Loucy (cell line): Measurements from ENCODE around the gene ADAM8.

Experiments used
- H2AFZ ChIP-seq: fragments of 200-600 bp; sonication (generic); 2 replicates; pipeline ENCODE4 v1.6.0; 2016; ENCODE audit warnings: antibody characterized with exemption, mild to moderate bottlenecking, low read length, moderate library complexity
- H3F3A ChIP-seq: fragments of 200-600 bp; 2 replicates; pipeline ENCODE4 v1.6.0; 2016; ENCODE audit warnings: antibody characterized with exemption, low read depth, mild to moderate bottlenecking
- H3K27me3 ChIP-seq: fragments of 200-600 bp; sonication (generic); 2 replicates; pipeline ENCODE4 v1.6.1; 2014; ENCODE audit warnings: low read length, mild to moderate bottlenecking; ENCODE audit not compliant: insufficient read depth, poor library complexity, severe bottlenecking
- H3K36me3 ChIP-seq: fragments of 200-600 bp; sonication (generic); 2 replicates; pipeline ENCODE4 v1.6.1; 2016; ENCODE audit warnings: low read length; ENCODE audit not compliant: insufficient read depth
- H3K4me1 ChIP-seq: fragments of 200-600 bp; sonication (generic); 2 replicates; pipeline ENCODE4 v1.5.1; 2014; ENCODE audit warnings: low read length, mild to moderate bottlenecking; ENCODE audit not compliant: insufficient read depth, poor library complexity, severe bottlenecking
- H3K4me2 ChIP-seq: fragments of 200-600 bp; sonication (generic); 2 replicates; pipeline ENCODE4 v1.6.0; 2014; ENCODE audit warnings: antibody characterized with exemption, low read length, low read depth, mild to moderate bottlenecking; ENCODE audit not compliant: poor library complexity, severe bottlenecking
- H3K4me3 ChIP-seq: fragments of 200-600 bp; sonication (generic); 2 replicates; pipeline ENCODE4 v1.5.1; 2014; ENCODE audit warnings: low read length, mild to moderate bottlenecking, mixed read lengths; ENCODE audit not compliant: poor library complexity, severe bottlenecking
- H3K79me2 ChIP-seq: fragments of 200-600 bp; sonication (generic); 2 replicates; pipeline ENCODE4 v1.6.1; 2014; ENCODE audit warnings: low read length; ENCODE audit not compliant: insufficient read depth
- H3K9ac ChIP-seq: fragments of 200-600 bp; sonication (generic); 2 replicates; pipeline ENCODE4 v1.6.0; 2014; ENCODE audit warnings: mild to moderate bottlenecking, low read depth, low read length, moderate library complexity; ENCODE audit not compliant: poor library complexity, severe bottlenecking
- H3K9me2 ChIP-seq: fragments of 200-600 bp; sonication (generic); replicated peaks from 2 replicates; pipeline ENCODE4 v1.6.1; 2016; ENCODE audit warnings: low read depth, low read length, mixed read lengths
- H3K9me3 ChIP-seq: fragments of 200-600 bp; sonication (generic); 2 replicates; pipeline ENCODE4 v1.6.1; 2014; ENCODE audit warnings: mild to moderate bottlenecking, antibody characterized with exemption, low read length, low read depth; ENCODE audit not compliant: insufficient read depth
- H4K20me1 ChIP-seq: fragments of 200-600 bp; sonication (generic); 2 replicates; pipeline ENCODE4 v1.6.0; 2014; ENCODE audit warnings: antibody characterized with exemption, low read length, mild to moderate bottlenecking; ENCODE audit not compliant: insufficient read depth, poor library complexity, severe bottlenecking
- EZH2phosphoT487 ChIP-seq: fragments of 200-600 bp; IDR thresholded peaks from 2 replicates; pipeline ENCODE4 v1.6.1; 2018; ENCODE audit warnings: antibody characterized with exemption, mild to moderate bottlenecking, moderate library complexity, borderline replicate concordance
- TF ChIP-seq, protein P1 (sequence below): fragments of 200-600 bp; sonication (generic); conservative IDR thresholded peaks from 2 replicates; pipeline ENCODE4 v1.5.1; 2014; ENCODE audit warnings: mild to moderate bottlenecking, antibody characterized with exemption, low read length

ADAM8 gene

DNA sequence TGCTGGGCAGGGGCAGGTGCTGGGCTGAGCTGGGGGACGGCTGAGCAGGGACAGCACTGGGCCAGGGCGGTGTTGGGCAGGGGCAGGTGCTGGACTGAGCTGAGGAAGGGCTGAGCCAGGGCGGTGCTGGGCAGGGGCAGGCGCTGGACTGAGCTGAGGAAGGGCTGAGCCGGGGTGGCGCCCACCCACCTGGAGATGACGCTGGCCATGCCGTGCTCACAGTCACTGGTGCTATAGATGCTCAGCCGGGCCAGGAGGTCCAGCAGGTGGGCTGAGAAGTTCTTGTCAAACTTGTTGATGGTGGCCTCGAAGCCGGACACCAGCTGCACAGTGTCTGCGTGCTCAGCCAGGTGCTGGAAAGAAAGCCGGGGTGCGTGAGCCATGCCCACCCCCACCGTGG lies 4.4 kb upstream of the ADAM8 start:
- TF ChIP-seq EZH2phosphoT487: no peak
- TF ChIP-seq, protein P1, sequence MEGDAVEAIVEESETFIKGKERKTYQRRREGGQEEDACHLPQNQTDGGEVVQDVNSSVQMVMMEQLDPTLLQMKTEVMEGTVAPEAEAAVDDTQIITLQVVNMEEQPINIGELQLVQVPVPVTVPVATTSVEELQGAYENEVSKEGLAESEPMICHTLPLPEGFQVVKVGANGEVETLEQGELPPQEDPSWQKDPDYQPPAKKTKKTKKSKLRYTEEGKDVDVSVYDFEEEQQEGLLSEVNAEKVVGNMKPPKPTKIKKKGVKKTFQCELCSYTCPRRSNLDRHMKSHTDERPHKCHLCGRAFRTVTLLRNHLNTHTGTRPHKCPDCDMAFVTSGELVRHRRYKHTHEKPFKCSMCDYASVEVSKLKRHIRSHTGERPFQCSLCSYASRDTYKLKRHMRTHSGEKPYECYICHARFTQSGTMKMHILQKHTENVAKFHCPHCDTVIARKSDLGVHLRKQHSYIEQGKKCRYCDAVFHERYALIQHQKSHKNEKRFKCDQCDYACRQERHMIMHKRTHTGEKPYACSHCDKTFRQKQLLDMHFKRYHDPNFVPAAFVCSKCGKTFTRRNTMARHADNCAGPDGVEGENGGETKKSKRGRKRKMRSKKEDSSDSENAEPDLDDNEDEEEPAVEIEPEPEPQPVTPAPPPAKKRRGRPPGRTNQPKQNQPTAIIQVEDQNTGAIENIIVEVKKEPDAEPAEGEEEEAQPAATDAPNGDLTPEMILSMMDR: no peak
- Histone ChIP-seq H3K36me3 (peaks cover 43% of the 10 kb centered on the region; the same call in 1 of the 2 replicates), H3K27me3 (no peaks in the 10 kb centered on the region), H3K4me3 (no peak overlapping the region), H3F3A (no peaks in the 10 kb centered on the region), H3K9me3 (no peaks in the 10 kb centered on the region), H3K9ac (no peak overlapping the region), H3K9me2 (no peaks in the 10 kb centered on the region), H4K20me1 (no peaks in the 10 kb centered on the region), H3K4me1 (peaks cover 39% of the 10 kb centered on the region), H2AFZ (no peak overlapping the region), H3K79me2 (no peaks in the 10 kb centered on the region), H3K4me2 (no peak overlapping the region)

DNA sequence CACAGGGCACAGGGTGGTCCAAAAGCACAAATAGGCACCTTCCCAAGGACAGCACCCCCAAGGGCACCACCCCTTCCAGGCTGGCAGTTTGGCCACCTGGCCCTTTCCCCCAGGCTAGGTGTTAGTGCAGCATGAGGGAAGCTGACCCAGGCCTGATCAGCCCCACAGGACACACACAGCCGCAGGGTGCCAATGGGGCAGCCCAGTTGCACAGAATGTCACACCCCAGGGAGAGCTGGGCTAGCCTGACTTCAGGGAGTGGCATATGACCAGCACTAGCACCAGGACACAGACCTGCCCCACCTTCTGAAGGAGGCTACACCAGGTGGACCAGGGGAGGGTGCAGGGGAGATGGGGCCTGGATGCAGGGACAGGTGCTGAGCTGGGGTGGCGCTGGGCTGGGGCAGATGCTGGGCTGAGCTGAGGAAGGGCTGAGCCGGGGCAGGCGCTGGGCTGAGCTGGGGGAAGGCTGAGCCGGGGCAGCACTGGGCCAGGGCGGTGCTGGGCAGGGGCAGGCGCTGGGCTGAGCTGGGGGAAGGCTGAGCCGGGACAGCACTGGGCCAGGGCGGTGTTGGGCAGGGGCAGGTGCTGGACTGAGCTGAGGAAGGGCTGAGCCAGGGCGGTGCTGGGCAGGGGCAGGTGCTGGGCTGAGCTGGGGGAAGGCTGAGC lies 3.9 kb upstream of the ADAM8 start:
- H3K36me3 ChIP-seq: peaks cover 39% of the 10 kb centered on the region; the same call in 1 of the 2 replicates

DNA sequence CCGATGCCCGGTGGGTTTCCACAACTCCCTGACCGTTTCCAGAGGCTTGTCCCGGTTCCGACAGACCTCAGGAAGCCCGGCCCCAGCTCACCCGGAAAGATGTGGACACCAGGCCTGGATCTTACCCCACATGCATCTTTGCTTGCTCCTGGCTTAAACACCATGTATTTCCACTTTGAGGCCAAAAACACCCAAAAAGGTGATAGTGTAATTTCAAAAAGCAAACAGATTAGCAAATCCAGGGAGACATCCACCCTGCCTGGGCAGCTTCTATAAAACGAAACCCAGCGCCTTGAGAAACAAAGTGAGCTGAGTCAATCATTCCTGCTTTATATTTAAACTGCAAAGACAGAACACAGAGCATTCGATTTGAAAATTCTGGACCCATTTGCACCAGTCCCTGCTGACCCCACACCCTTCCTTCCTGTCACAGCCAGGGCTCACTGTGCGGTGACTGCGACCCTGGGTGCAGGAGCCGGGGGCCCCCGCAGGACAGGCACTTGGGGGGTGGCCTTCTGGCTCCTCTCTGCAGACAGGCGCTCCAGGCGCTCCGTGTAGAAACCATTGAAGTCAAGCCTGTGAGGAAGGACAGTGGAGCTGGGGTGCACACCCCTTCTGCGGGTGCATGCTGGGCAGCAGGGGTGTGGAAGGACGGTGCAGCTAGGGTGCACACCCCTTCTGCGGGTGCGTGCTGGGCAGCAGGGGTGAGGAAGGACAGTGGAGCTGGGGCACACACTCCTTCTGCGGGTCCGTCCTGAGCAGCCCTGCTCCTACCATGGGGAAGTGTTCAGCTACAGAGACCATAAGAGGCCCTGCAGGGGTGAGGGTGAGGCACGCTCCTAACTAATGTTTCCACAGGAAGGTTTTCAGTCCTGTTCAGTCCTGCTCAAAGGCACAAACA lies 2.9 kb upstream of the ADAM8 start:
- Histone ChIP-seq H3K4me3 (no peak overlapping the region), H3K4me1 (peaks cover 53% of the 10 kb centered on the region), H3K9ac (peak overlapping the region; percentile 78), H3F3A (no peaks in the 10 kb centered on the region), H3K27me3 (no peaks in the 10 kb centered on the region), H3K4me2 (peak overlapping the region; percentile 92), H3K9me2 (no peaks in the 10 kb centered on the region), H3K79me2 (no peaks in the 10 kb centered on the region), H4K20me1 (no peaks in the 10 kb centered on the region), H2AFZ (no peak overlapping the region), H3K36me3 (peaks cover 30% of the 10 kb centered on the region; the same call in 1 of the 2 replicates), H3K9me3 (no peaks in the 10 kb centered on the region)
- TF ChIP-seq, protein P1: no peak
- no peak for TF ChIP-seq EZH2phosphoT487

More for the DNA sequence above, 3.9 kb upstream of the ADAM8 start:
- H2AFZ ChIP-seq: no peak overlapping the region
- H3K27me3 ChIP-seq: no peaks in the 10 kb centered on the region
- no peaks in the 10 kb centered on the region for H4K20me1 ChIP-seq
- H3K4me2 ChIP-seq: peak overlapping the region; percentile 92
- no peaks in the 10 kb centered on the region for H3K79me2 ChIP-seq
- peaks cover 44% of the 10 kb centered on the region for H3K4me1 ChIP-seq
- TF ChIP-seq, protein P1: no peak
- no peak for TF ChIP-seq EZH2phosphoT487
- peak overlapping the region; percentile 78 for H3K9ac ChIP-seq
- H3K9me3 ChIP-seq: no peaks in the 10 kb centered on the region
- H3F3A ChIP-seq: no peaks in the 10 kb centered on the region
- no peak overlapping the region for H3K4me3 ChIP-seq
- no peaks in the 10 kb centered on the region for H3K9me2 ChIP-seq
